Smooth muscle cell of the brain vasculature (primary cell): Measurements from ENCODE around the gene PHF14.
"Not testable (repeated sequence)": the region's sequence is repeated elsewhere in the genome, so short reads cannot be mapped to it uniquely, and the experiment has no call there.

ENCODE experiments used
- DNase-seq: peaks from one replicate; pipeline ENCODE4 v3.0.0-alpha.2; 2012; ENCODE audit warnings: low read depth, low spot score

PHF14 gene

GRCh38 chr7:10973061-10973941 lies at the start of gene PHF14:
PHF14 (plus strand) TSS chr7:10973872; CDS start chr7:10974324, 452 bp downstream.
- peak; percentile 90 for DNase-seq

- no peak for DNase-seq
Measured at GRCh38 chr7:10924370-10924769, 49.3 kb upstream of the PHF14 start.

GRCh38 chr7:10928203-10928602 lies 45.5 kb upstream of the PHF14 start:
- not testable (repeated sequence) for DNase-seq

- DNase-seq: no peak
Measured at GRCh38 chr7:10930551-10930950, 43.1 kb upstream of the PHF14 start.

GRCh38 chr7:10931161-10931560 lies 42.5 kb upstream of the PHF14 start:
- DNase-seq: no peak

GRCh38 chr7:10934292-10934691 lies 39.4 kb upstream of the PHF14 start:
- DNase-seq: no peak

- no peak for DNase-seq
Measured at GRCh38 chr7:10939237-10939910, 34.3 kb upstream of the PHF14 start.

- DNase-seq: peak; percentile 79
Measured at GRCh38 chr7:10939911-10940703, 33.6 kb upstream of the PHF14 start.

GRCh38 chr7:10940704-10941355 lies 32.8 kb upstream of the PHF14 start:
- DNase-seq: no peak

GRCh38 chr7:10950494-10950893 lies 23.2 kb upstream of the PHF14 start:
- no peak for DNase-seq

GRCh38 chr7:10950974-10951578 lies 22.6 kb upstream of the PHF14 start:
- not testable (repeated sequence) for DNase-seq

- DNase-seq: no peak
Measured at GRCh38 chr7:10952588-10952987, 21.1 kb upstream of the PHF14 start.

- not testable (repeated sequence) for DNase-seq
Measured at GRCh38 chr7:10953078-10953750, 20.5 kb upstream of the PHF14 start.

- no peak for DNase-seq
Measured at GRCh38 chr7:10956528-10956927, 17.1 kb upstream of the PHF14 start.

- not testable (repeated sequence) for DNase-seq
Measured at GRCh38 chr7:10960242-10960641, 13.4 kb upstream of the PHF14 start.

- not testable (repeated sequence) for DNase-seq
Measured at GRCh38 chr7:10965016-10965415, 8.7 kb upstream of the PHF14 start.

- no peak for DNase-seq
Measured at GRCh38 chr7:10972174-10972573, 1.5 kb upstream of the PHF14 start.

GRCh38 chr7:10973942-10974911 lies 555 bp downstream of the PHF14 start:
- no peak for DNase-seq

- DNase-seq: no peak
Measured at GRCh38 chr7:10977113-10977512, 3.4 kb downstream of the PHF14 start.
